Inflammatory macrophage treated with lipopolysaccharide for 1 hour (primary cell): ENCODE results near the gene ADGRD2.

Experiments
- DNase-seq, 2 donors: peaks; one replicate each; pipeline ENCODE4 v3.0.0-alpha.2; 2020 to 2022

Gene ADGRD2

DNA sequence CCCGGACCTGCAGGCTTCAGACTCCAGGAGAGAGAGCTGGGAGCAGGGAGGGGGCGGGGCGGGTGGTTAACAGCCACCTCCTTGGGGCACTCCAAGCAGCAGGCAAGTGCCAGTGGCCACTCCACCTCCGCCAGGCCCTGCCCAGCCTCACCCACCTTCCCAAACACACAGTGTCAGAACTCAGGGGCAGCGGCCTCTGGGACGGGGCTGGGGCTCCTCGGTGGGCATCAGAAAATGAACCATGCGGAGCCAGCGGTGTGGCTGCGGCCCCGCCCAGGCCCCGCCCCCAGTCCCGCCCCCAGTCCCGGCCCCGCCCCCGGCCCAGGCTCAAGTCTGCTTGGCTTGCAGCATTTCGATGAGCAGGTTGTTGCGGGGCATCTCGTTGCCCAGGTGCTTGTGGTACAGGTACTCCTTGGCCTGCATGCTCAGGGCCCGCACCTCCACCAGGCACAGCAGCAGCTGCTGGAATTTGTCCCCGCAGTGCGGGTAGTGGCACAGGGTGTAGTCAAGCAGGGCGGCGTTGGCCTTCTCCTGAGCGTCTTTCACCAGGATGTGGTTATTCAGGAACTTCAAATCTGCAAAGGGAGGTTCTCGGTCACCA, 32.3 kb downstream of the ADGRD2 start:
- DNase-seq: no peak

GRCh38 chr9:124483481-124483880, 33.2 kb downstream of the ADGRD2 start:
- DNase-seq: no peak

DNA sequence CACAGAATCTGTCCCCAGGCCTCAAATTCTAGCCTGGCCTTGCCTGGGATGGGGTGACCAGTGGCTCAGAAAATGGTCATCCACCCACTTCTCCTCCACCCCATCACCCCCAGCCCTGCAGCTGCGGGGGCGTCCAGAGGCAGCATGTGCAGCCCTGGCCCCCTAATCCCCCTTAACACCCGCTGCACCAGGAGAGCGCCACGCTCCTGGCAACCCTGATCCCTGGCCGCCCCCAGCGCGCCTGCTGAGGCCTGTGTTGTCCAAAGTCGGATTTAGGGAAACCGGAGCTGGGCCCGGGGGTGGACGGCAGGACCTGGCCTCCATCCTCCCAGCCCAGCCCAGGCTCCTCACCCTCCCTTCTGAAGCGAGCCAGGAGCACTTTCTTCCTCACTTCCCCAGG, 35.0 kb downstream of the ADGRD2 start:
- DNase-seq: no peak

DNA sequence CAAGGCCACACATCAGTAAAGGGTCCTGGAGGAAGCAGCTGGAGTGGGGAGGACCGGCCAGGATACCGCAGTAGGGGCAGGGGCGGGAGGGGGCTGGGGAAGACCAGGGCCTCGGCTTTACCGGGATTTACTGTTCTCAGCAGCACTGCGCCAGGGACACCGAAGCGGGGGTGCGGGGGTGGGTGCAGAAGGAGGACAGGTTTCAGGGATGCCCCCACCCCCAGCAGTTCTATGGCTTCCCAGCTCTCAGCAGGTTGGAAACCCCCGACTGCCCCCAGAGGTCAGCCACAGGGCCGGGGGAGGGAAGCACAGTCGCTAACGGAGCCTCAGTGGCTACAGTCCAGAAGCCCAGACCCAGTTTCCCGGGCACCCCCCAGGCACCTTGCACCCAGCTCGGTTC, 35.7 kb downstream of the ADGRD2 start:
- DNase-seq: no peak

DNA sequence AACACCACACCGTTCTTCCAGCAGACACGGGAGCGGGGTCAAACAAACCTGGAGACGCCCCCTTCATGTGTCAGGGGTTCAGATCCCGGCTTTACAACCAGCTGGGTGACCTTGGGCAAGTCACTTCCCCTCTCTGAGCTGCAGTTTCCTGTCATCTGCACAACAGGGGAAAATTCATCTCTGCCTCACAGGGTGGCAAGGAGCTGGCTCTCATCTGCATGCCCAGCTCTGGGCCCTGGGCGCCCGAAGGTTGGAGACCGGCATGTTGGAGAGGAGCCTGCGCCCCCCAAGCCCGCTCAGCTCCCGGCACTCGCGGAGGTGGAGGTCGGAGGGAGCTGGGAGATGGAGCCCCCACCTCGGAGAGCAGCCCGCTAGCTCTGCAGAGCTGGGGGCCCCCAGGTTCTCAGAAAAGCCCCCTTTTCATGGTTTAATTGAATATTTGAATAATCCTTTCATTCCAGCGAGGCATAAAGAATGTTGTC, 36.6 kb downstream of the ADGRD2 start:
- no peak for DNase-seq

- no peak for DNase-seq
Observed at GRCh38 chr9:124487260-124488182, 37.3 kb downstream of the ADGRD2 start.

- DNase-seq: peak in 1 of 2 donors; percentile 36
Observed at GRCh38 chr9:124488641-124489210, 38.5 kb downstream of the ADGRD2 start.

GRCh38 chr9:124489222-124489621, 39.0 kb downstream of the ADGRD2 start:
- no peak for DNase-seq

GRCh38 chr9:124490004-124490403, 39.8 kb downstream of the ADGRD2 start:
- no peak for DNase-seq

DNA sequence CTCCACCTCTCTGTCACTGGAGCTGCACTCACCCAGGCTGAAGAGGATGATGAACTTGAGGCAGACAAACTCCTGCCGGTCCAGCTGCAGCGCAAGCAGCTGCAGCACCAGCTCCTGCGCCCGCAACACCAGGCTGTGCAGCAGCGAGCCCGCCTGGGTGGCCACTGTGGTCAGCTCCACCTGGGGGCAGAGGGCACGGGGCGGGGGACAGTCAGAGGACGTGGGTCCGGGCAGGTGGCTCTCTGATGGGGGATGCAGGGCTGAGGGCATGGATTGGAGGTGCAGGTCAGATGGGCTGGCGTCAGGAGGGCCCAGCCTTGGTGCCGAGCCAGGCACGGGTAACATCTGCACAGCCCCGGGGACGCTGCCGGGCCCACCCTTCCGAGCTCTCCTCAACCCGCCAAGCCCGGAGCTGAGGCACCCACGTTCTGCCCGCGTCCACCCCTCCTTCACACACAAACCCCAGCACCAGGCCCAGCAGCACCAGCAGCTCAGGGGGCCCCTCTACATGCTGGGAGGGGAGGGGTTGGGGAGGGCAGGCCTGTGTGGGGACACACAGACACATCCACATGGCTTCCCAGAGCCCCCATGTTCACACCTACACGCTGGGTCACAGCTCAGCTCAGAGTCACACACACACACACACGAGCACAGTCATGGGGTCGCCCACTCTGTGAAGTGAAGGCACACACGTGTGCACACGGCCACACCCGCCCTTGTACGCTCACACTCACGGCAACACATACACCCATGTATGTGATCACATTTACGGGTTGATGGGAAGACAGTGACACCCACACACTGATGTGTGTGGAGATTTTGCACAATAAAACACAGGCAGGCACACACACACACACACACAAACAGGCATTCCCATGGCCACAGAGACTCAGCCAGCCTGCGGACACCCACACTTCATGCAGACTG, 41.1 kb downstream of the ADGRD2 start:
- DNase-seq: no peak

DNA sequence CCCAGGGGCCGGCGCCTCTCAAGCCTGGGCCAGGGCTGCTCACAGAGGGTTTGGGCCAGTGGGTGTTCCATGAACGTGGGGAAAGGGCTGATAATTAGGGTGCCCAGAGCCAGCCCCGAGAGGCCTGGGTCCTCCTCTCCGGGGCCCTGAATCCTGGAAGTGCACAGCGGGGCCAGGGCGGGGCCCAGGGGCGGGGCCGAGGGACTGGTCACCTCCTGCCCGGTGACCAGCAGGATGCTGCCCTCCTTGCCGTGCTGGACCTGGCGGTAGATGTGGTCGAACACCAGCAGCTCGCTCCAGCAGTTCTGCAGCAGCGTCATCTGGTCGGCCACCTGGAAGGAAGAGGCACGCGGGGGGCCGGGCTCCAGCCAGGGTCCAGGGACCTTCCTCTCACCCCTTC, 42.6 kb downstream of the ADGRD2 start:
- no peak for DNase-seq

- DNase-seq: no peak
Observed at GRCh38 chr9:124493218-124493617, 43.0 kb downstream of the ADGRD2 start.

- DNase-seq: no peak
Observed at GRCh38 chr9:124493794-124494479, 43.7 kb downstream of the ADGRD2 start.

DNA sequence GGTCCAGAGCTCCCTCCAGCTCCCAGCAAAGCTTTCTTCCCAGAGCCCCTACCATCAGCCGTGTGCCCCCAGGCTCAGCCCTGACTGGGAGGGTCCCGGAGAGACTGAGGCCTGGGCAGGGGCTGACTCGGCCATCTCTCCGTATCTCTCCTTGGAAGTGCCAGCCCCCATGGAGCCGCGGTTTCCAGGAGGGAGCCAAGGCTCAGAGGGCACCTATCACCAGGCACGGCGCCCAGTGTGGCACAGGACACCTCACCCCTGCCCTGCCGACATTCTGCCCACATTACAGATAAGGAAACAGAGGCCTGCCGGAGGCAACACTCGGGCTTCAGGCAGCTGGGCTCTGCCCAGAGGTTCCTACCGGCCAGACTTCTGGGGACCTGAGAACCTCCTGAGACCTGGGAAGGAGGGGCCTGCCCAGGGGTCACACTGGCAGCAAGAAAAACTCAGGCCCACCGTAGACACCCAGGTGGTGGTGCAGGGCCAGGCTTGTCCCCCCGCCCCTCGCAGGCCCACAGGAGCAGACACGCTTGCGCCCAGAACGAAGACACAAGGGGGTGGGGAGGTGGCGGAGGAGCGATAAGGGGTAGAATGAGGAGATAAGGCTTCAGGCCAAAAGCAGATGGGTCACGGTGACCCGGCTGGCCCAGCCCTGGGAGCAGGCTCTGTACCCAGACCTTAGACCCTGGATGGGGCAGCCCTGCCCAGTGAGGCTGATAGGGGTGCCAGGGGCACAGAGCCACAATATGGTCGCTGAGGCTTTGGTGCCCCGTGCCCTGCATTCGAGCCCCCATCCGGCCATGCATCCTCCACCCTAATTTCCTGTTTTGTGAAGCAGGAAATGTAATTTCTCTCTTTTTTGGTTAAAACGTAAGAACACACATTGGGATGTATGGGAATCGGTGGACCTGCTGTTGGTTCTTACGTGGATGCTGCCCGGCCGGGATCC, 45.1 kb downstream of the ADGRD2 start:
- DNase-seq: no peak

DNA sequence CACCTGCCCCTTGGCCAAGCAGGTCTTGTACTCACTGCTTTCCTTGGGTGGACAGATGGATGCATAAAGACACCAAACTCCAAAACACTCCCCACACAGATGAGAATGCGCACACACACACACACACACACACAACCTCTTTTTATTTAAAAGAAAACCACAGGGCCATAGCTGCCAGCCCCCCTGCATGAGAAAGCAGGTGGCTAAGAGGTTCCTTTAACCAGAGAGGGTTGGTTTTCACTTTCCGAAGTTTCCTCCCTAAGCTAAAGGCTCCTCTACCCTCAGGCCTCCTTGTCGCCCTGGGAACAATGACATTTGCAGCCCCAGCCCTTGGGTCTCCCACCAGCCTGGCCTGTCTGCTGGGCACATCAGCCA, 45.8 kb downstream of the ADGRD2 start:
- DNase-seq: no peak

DNA sequence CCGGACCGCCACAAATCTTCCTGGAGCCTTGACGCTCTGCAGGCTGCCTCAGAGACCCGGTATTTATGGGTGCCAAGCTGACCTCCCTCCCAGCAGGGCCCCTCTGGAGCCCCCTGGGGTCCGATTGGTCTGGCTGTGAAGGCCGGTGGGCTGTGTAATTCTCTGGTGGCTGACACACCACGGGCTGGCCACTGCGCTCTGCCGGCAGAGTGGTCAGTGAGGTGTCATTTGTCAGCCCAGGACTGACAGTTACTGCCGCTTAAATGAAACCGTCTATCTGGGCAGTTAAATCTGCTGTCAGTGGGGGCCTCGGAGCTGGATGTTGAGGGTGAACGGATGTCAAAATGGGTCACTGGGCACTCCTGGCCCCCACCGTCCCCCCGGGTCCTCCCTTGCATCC, 46.2 kb downstream of the ADGRD2 start:
- no peak for DNase-seq

- DNase-seq: no peak
Observed at GRCh38 chr9:124497441-124497840, 47.2 kb downstream of the ADGRD2 start.

DNA sequence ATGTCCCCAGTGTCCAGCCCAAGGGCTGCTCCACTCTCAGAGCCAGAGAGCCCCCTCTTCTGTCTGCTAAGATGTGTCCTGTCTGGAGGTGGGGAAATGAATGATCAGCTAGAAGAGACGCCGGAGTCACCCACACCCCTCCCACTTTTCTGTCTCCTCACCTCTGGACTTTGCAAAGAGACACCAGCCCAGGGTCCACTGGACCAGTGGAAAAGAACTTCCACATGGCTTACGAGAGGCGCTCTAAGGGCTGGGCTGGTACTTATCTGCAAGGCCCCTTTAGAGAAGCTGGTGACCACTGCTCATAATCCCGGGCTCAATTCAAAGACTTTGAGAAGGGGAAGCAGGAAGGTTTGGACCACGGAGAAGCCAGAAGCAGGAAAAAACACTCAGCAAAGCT, 47.8 kb downstream of the ADGRD2 start:
- DNase-seq: no peak

DNA sequence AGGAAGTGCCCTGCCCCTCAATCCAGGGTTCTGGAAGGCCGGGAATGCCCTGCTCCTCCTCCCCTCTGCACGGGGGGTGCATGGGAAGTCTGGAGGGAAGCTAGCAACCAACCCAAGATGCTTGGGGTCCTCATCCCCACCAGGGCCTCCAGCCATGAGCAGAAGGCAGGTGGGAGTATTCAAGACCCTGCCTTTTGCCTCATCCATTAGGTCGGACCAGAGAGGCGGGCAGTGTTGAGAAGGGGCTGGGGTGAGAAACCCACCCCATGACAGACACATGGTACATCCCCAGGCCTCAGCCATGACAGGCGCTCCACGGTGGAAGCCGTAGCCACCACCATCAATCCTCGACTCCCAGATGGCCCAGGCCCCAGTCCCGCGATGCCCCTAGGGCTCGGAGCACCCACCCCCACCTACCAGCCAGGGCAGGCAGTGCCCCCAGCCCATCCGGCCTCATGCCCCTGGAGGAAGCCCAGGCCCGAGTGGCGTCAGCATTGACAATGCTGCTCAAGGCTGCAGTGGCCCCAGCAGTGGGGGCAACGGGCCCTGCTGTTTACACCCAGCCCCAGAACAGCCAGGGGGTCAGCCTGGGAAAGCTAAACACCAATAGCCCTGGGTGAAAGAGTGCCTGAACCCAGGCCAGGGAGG, 48.4 kb downstream of the ADGRD2 start:
- no peak for DNase-seq

- peak; percentile 9 to 68 for DNase-seq
Observed at GRCh38 chr9:124499216-124499615, 49.0 kb downstream of the ADGRD2 start.
